ENCODE measurements around the gene CALCOCO2. TPM values are rescaled to one million over a fixed set of nuclear protein-coding genes. Genes with fewer than 3 reads are reported as not detected.
"Not testable (repeated sequence)": the region's sequence is repeated elsewhere in the genome, so short reads cannot be mapped to it uniquely, and the experiment has no call there.

The CALCOCO2 gene
- total RNA-seq, 2 experiments from 2014 or later: 15.3 to 64.5 TPM

DNA sequence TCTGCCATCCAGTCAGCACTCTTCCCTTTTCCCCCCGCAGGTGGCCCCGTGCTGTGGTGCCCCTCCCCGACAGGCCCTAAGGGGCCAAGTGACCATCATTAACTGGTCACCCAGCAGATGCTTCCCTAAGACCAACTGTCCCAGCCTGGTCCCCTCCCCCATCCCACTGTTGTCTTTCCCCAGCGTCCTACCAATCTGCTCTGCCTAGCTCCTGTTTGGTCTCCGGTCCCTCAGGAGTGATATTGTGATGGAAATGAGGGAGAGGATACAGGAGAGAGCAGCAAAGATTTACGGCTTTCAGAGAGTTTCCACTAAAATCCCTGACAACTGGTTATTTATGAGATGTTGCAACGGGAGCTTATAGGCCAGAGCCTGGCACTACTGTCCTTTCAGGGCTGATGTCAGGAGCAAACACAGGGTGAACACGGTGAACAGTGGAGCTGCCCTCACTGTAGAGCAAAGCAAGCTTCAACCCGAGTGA, 12.4 kb upstream of the CALCOCO2 start:
- no peaks in the 10 kb centered on the region for H3K9me2 ChIP-seq (ENCODE audit: insufficient read depth, low read length)
- ChIA-PET CTCF (ENCODE audit: unreplicated experiment) (no interaction called here), POLR2A (interaction anchor here (0.6 kb wide), 1 partner anchor 68 kb away, joined by 4 read pairs; no protein-coding TSS in a partner anchor)
- no peak overlapping the region for H3K4me2 ChIP-seq (ENCODE audit: low read length)
- no peak for DNase-seq (ENCODE audit: low spot score)
- peaks cover 2% of the 10 kb centered on the region for H3K4me1 ChIP-seq (ENCODE audit: insufficient read depth, low read length, poor library complexity, severe bottlenecking)
- intact Hi-C loops (cut with micrococcal nuclease; ENCODE audit: unreplicated experiment): no loop called here
- TF ChIP-seq, protein P1, sequence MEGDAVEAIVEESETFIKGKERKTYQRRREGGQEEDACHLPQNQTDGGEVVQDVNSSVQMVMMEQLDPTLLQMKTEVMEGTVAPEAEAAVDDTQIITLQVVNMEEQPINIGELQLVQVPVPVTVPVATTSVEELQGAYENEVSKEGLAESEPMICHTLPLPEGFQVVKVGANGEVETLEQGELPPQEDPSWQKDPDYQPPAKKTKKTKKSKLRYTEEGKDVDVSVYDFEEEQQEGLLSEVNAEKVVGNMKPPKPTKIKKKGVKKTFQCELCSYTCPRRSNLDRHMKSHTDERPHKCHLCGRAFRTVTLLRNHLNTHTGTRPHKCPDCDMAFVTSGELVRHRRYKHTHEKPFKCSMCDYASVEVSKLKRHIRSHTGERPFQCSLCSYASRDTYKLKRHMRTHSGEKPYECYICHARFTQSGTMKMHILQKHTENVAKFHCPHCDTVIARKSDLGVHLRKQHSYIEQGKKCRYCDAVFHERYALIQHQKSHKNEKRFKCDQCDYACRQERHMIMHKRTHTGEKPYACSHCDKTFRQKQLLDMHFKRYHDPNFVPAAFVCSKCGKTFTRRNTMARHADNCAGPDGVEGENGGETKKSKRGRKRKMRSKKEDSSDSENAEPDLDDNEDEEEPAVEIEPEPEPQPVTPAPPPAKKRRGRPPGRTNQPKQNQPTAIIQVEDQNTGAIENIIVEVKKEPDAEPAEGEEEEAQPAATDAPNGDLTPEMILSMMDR (conservative IDR thresholded peaks at IDR 0.05; ENCODE audit: low read length): no peak
- no peak for TF ChIP-seq EZH2phosphoT487 (IDR thresholded peaks at IDR 0.05; ENCODE audit: borderline replicate concordance, low read depth, low read length)
- H4K20me1 ChIP-seq (ENCODE audit: insufficient read depth, low read length): no peaks in the 10 kb centered on the region
- no peaks in the 10 kb centered on the region for H3K79me2 ChIP-seq (ENCODE audit: insufficient read depth, low read depth, low read length)
- no peak overlapping the region for H3K27ac ChIP-seq (ENCODE audit: low read depth, low read length, poor library complexity, severe bottlenecking)
- H3K9me3 ChIP-seq (ENCODE audit: low read length): no peaks in the 10 kb centered on the region
- no TSS peak for BruUV-seq (replicated peaks)
- no peak overlapping the region for H2AFZ ChIP-seq (ENCODE audit: low read length)
- H3K4me3 ChIP-seq (ENCODE audit: low read depth, low read length, poor library complexity, severe bottlenecking): no peak overlapping the region
- no peaks in the 10 kb centered on the region for H3K36me3 ChIP-seq (ENCODE audit: insufficient read depth, low read length)

DNA sequence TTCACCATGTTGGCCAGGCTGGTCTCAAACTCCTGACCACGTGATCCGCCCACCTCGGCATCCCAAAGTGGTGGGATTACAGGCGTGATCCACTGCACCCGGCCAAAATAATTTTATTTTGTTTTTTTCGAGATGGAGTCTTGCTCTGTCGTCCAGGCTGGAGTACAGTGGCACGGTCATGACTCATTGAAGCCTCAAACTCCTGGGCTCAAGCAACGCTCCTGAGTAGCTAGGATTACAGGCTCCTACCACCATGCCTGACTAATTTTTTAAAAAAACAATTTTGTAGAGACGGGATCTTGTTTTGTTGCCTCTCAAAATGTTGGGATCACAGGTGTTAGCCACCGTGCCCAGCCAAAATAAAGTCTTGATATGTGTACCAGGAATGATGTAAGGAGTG, 11.4 kb upstream of the CALCOCO2 start:
- no peak for TF ChIP-seq EZH2phosphoT487 (IDR thresholded peaks at IDR 0.05; ENCODE audit: borderline replicate concordance, low read depth, low read length)
- TF ChIP-seq, protein P1 (conservative IDR thresholded peaks at IDR 0.05; ENCODE audit: low read length): no peak
- no peak overlapping the region for H3K4me2 ChIP-seq (ENCODE audit: low read length)
- H3K36me3 ChIP-seq (ENCODE audit: insufficient read depth, low read length): no peaks in the 10 kb centered on the region
- no peak for DNase-seq (ENCODE audit: low spot score)
- H2AFZ ChIP-seq (ENCODE audit: low read length): no peak overlapping the region
- H3K4me3 ChIP-seq (ENCODE audit: low read depth, low read length, poor library complexity, severe bottlenecking): no peak overlapping the region
- POLR2A ChIA-PET: no interaction called here
- no TSS peak for BruUV-seq (replicated peaks)
- H3K79me2 ChIP-seq (ENCODE audit: insufficient read depth, low read depth, low read length): no peaks in the 10 kb centered on the region
- H3K27ac ChIP-seq (ENCODE audit: low read depth, low read length, poor library complexity, severe bottlenecking): no peak overlapping the region
- no peaks in the 10 kb centered on the region for H3K9me3 ChIP-seq (ENCODE audit: low read length)
- intact Hi-C loops (cut with micrococcal nuclease; ENCODE audit: unreplicated experiment): no loop called here
- peaks cover 2% of the 10 kb centered on the region for H3K4me1 ChIP-seq (ENCODE audit: insufficient read depth, low read length, poor library complexity, severe bottlenecking)
- no peaks in the 10 kb centered on the region for H3K9me2 ChIP-seq (ENCODE audit: insufficient read depth, low read length)
- no peaks in the 10 kb centered on the region for H4K20me1 ChIP-seq (ENCODE audit: insufficient read depth, low read length)
- CTCF ChIA-PET (ENCODE audit: unreplicated experiment): no interaction called here

GRCh38 chr17:48820936-48821335, 9.9 kb upstream of the CALCOCO2 start:
- H4K20me1 ChIP-seq (ENCODE audit: insufficient read depth, low read length); DNase-seq (ENCODE audit: low spot score); H3K9me3 ChIP-seq (ENCODE audit: low read length); H3K4me2 ChIP-seq (ENCODE audit: low read length); intact Hi-C loops (cut with micrococcal nuclease; ENCODE audit: unreplicated experiment); H3K4me3 ChIP-seq (ENCODE audit: low read depth, low read length, poor library complexity, severe bottlenecking); H3K36me3 ChIP-seq (ENCODE audit: insufficient read depth, low read length); CTCF ChIA-PET (ENCODE audit: unreplicated experiment); H3K4me1 ChIP-seq (ENCODE audit: insufficient read depth, low read length, poor library complexity, severe bottlenecking); H3K79me2 ChIP-seq (ENCODE audit: insufficient read depth, low read depth, low read length); H3K27ac ChIP-seq (ENCODE audit: low read depth, low read length, poor library complexity, severe bottlenecking); BruUV-seq (replicated peaks); H2AFZ ChIP-seq (ENCODE audit: low read length); H3K9me2 ChIP-seq (ENCODE audit: insufficient read depth, low read length): not testable (repeated sequence)
- POLR2A ChIA-PET: interaction anchor here (0.7 kb wide), 1 partner anchor 17 kb away, joined by 3 read pairs; no protein-coding TSS in a partner anchor

Data from OCI-LY7 (cell line).